Gastroesophageal sphincter (tissue), 4 donors: ENCODE data around the gene TEKTIP1. TPM values are rescaled to one million over a fixed set of nuclear protein-coding genes. Genes with fewer than 3 reads are reported as not detected.

ENCODE experiments used
- ATAC-seq: fragments of 150-250 bp; one replicate; pipeline ENCODE4 v1.9.1; 2016; ENCODE audit warnings: mild to moderate bottlenecking, moderate library complexity
- H3K27ac ChIP-seq, 4 donors: fragments of 200-600 bp; sonication (generic) in 3 of 4; 1 replicate in 3 of 4; 2 replicates in 1 of 4; pipeline ENCODE4 v1.5.1; 2016 to 2019
- H3K27me3 ChIP-seq: fragments of 200-600 bp; sonication (generic); one replicate; pipeline ENCODE4 v1.5.1; 2019
- H3K36me3 ChIP-seq, 2 donors: fragments of 200-600 bp; sonication (generic); one replicate each; pipeline ENCODE4 v1.5.1; 2019; ENCODE audit warnings: control low read depth in 1 of 2
- H3K4me1 ChIP-seq, 3 donors: fragments of 200-600 bp; sonication (generic); 1 replicate in 2 of 3; 2 replicates in 1 of 3; pipeline ENCODE4 v1.5.1; 2016 to 2019; ENCODE audit warnings: control low read depth in 2 of 3
- H3K4me3 ChIP-seq, 2 donors: fragments of 200-600 bp; sonication (generic); one replicate each; pipeline ENCODE4 v1.5.1; 2019; ENCODE audit warnings: mild to moderate bottlenecking in 1 of 2, moderate library complexity in 1 of 2
- H3K9me3 ChIP-seq, 3 donors: fragments of 200-600 bp; sonication (generic); one replicate each; pipeline ENCODE4 v1.5.1; 2017 to 2019; ENCODE audit warnings: control low read depth in 2 of 3
- CTCF ChIP-seq, 4 experiments: fragments of 200-600 bp in 2 of 4; fragments of 450-650 bp in 2 of 4; sonication (generic) in 1 of 4; IDR thresholded peaks; one replicate each; pipeline ENCODE4 v1.5.1; 2017 to 2019; ENCODE audit warnings: antibody characterized with exemption in 4 of 4, mild to moderate bottlenecking in 2 of 4, moderate library complexity in 2 of 4
- EP300 ChIP-seq: sonication (generic); formaldehyde crosslinking; IDR thresholded peaks from one replicate; pipeline ENCODE4 v1.6.1; 2017; ENCODE audit warnings: antibody characterized with exemption, mild to moderate bottlenecking
- POLR2A ChIP-seq, 2 donors: fragments of 450-650 bp; IDR thresholded peaks; one replicate each; pipeline ENCODE4 v1.6.1; 2017; ENCODE audit warnings: antibody characterized with exemption in 2 of 2, mild to moderate bottlenecking in 2 of 2, moderate library complexity in 1 of 2
- POLR2AphosphoS5 ChIP-seq: sonication (generic); formaldehyde crosslinking; IDR thresholded peaks from one replicate; pipeline ENCODE4 v1.6.1; 2017; ENCODE audit warnings: antibody characterized with exemption
- WGBS, 2 donors: methylation state at CpG; one replicate each; pipeline ENCODE4 v1.1.5; 2018; ENCODE audit warnings: low coverage in 1 of 2; 5-methylcytosine and 5-hydroxymethylcytosine counted together
- total RNA-seq, 4 donors: library from RNA; depleted of rRNA; stranded (reverse); fragments of >200 nt; gene quantifications; one replicate each; pipeline ENCODE4 v1.1.0, GENCODE V29; 2016

Gene TEKTIP1
- total RNA-seq, 4 donors from 2014 or later = not detected

DNA sequence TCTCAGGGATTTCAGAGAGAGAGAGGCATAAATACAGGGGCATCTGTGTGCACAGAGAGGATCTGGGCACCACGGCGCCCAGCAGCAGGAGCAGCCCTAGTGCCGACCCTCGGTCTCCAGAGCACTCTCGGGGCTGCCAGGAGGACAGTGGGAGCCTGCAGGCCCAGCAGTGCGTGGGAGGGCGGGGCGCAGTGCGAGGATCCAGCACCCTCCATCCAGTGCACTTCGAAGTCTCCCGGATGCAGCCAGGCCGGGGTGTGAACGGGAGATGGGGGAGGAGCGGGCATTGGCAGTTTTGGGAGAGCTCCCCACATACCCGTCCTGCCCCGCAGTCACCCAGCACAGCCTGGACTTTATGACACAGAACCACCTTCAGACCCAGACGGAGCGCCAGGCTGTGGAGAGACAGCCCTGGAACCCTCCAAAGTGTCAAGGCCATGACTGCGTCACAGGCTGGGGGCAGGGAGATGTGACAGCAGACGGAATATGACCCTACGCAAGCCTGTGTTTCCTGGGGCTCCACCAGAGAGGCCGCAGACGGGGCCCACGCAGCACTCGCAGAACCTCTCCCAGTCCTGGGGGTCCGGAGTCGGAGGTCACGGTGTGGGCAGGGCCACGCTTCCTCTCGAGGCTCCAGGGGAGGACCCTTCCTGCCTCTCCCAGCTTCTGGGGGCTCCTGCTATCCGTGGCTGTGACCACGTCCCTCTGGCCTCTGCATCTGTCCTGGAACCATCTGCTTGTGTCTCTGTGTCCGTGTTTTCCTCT, 14.7 kb upstream of the TEKTIP1 start:
- Histone ChIP-seq H3K36me3 (peaks cover 0 to 83% of the 10 kb centered on the region in 2 donors), H3K27ac (no peak overlapping the region), H3K4me3 (no peak overlapping the region), H3K9me3 (no peaks in the 10 kb centered on the region), H3K27me3 (no peaks in the 10 kb centered on the region), H3K4me1 (peaks cover 0 to 12% (median 0%) of the 10 kb centered on the region in 3 donors)
- TF ChIP-seq POLR2AphosphoS5 (no peak), CTCF (IDR thresholded peaks at IDR 0.05) (no peak), EP300 (no peak), POLR2A (IDR thresholded peaks at IDR 0.05) (no peak)
- no peak for ATAC-seq
- 90 to 93% methylated on average over 6 to 22 of the region's 33 CpGs for WGBS, 2 donors

GRCh38 chr19:3524904-3525451, 14.0 kb upstream of the TEKTIP1 start:
- Histone ChIP-seq H3K4me1 (peaks cover 0 to 5% (median 0%) of the 10 kb centered on the region in 3 donors), H3K27ac (no peak overlapping the region), H3K27me3 (no peaks in the 10 kb centered on the region), H3K36me3 (peaks cover 0 to 76% of the 10 kb centered on the region in 2 donors), H3K9me3 (no peaks in the 10 kb centered on the region), H3K4me3 (no peak overlapping the region)
- 85 to 90% methylated on average over 6 to 7 of the region's 20 CpGs for WGBS, 2 donors
- TF ChIP-seq POLR2A (IDR thresholded peaks at IDR 0.05) (no peak), EP300 (no peak), CTCF (IDR thresholded peaks at IDR 0.05) (no peak), POLR2AphosphoS5 (no peak)
- ATAC-seq = no peak

GRCh38 chr19:3526507-3527237, 12.3 kb upstream of the TEKTIP1 start:
- H3K4me1 ChIP-seq = no peaks in the 10 kb centered on the region
- H3K27me3 ChIP-seq = no peaks in the 10 kb centered on the region
- no peak overlapping the region for H3K27ac ChIP-seq
- WGBS, 2 donors = 90% methylated on average over 6 of the region's 28 CpGs; no CpG with 5 or more reads in 1 of the 2 donors
- H3K36me3 ChIP-seq = peaks cover 0 to 81% of the 10 kb centered on the region in 2 donors
- ATAC-seq = no peak
- no peak overlapping the region for H3K4me3 ChIP-seq
- no peaks in the 10 kb centered on the region for H3K9me3 ChIP-seq
- TF ChIP-seq POLR2A (IDR thresholded peaks at IDR 0.05) = no peak

- Histone ChIP-seq H3K4me1 (no peaks in the 10 kb centered on the region), H3K36me3 (peaks cover 0 to 81% of the 10 kb centered on the region in 2 donors), H3K27ac (no peak overlapping the region), H3K27me3 (no peaks in the 10 kb centered on the region), H3K4me3 (no peak overlapping the region), H3K9me3 (no peaks in the 10 kb centered on the region)
- 90% methylated on average over 2 of the region's 21 CpGs; no CpG with 5 or more reads in 1 of the 2 donors for WGBS, 2 donors
- TF ChIP-seq CTCF (IDR thresholded peaks at IDR 0.05) (no peak), POLR2AphosphoS5 (no peak), EP300 (no peak), POLR2A (IDR thresholded peaks at IDR 0.05) (no peak)
- no peak for ATAC-seq
Measured at GRCh38 chr19:3527238-3527910, 11.6 kb upstream of the TEKTIP1 start.

- TF ChIP-seq EP300 (no peak), CTCF (IDR thresholded peaks at IDR 0.05) (no peak), POLR2A (IDR thresholded peaks at IDR 0.05) (no peak), POLR2AphosphoS5 (no peak)
- Histone ChIP-seq H3K4me3 (no peak overlapping the region), H3K9me3 (no peaks in the 10 kb centered on the region), H3K27ac (no peak overlapping the region), H3K36me3 (peaks cover 0 to 81% of the 10 kb centered on the region in 2 donors), H3K27me3 (no peaks in the 10 kb centered on the region), H3K4me1 (no peaks in the 10 kb centered on the region)
- 70% methylated on average over 2 of the region's 14 CpGs; no CpG with 5 or more reads in 1 of the 2 donors for whole genome bisulfite sequencing, 2 donors
- ATAC-seq = no peak
Measured at GRCh38 chr19:3528080-3528479, 10.9 kb upstream of the TEKTIP1 start.
